ENCODE measurements around the gene C8A.

DNA sequence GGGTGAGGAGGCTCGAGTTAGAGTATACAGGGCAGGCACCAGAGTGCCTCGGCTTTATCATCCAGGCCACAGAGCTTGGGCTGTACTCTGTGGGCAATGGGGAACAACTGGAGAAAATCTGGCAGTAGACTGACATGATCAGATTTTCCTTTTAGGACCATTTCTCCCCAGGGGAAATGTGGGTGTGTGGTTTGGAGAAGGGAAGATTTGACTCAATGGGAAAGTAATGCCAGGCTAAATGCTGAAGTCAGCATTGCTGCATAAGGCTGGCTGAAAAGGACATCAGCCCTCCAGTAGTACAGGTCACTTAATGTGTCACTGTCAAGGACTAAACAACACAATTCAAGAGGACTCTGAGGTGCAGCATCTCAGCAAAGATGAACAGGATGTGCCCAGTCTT is 40.4 kb upstream of the C8A start:
- TF ChIP-seq POLR2A (IDR thresholded peaks at IDR 0.05; ENCODE audit: low read length) (no peak), GATA1 (IDR thresholded peaks at IDR 0.05; ENCODE audit: low read depth, low read length) (no peak)

Data from erythroblast (primary cell).